HEK293 (cell line): Measurements from ENCODE around the gene CTSA.
A peak's percentile ranks its signal among the peaks of the same experiment; 100 is the strongest.

Experiments used
- KLF1 ChIP-seq: fragments of 450-650 bp; formaldehyde crosslinking; IDR thresholded peaks from 2 replicates; pipeline ENCODE4 v1.5.1; 2016; ENCODE audit warnings: missing biosample characterization, missing genetic modification characterization
- KLF10 ChIP-seq: fragments of 450-650 bp; IDR thresholded peaks from 2 replicates; pipeline ENCODE4 v1.5.1; 2018; ENCODE audit warnings: missing biosample characterization, mild to moderate bottlenecking, missing genetic modification characterization
- KLF8 ChIP-seq: fragments of 450-650 bp; formaldehyde crosslinking; IDR thresholded peaks from 2 replicates; pipeline ENCODE4 v1.5.1; 2016; ENCODE audit warnings: missing biosample characterization, missing genetic modification characterization
- SP2 ChIP-seq: fragments of 450-650 bp; formaldehyde crosslinking; IDR thresholded peaks from 2 replicates; pipeline ENCODE4 v1.5.1; 2016; ENCODE audit warnings: missing biosample characterization, missing genetic modification characterization
- ZBTB17 ChIP-seq: fragments of 450-650 bp; formaldehyde crosslinking; IDR thresholded peaks from 2 replicates; pipeline ENCODE4 v1.5.1; 2016; ENCODE audit warnings: missing biosample characterization, missing genetic modification characterization
- ZBTB21 ChIP-seq: fragments of 450-650 bp; formaldehyde crosslinking; IDR thresholded peaks from 2 replicates; pipeline ENCODE4 v1.5.1; 2017; ENCODE audit warnings: missing biosample characterization, missing genetic modification characterization
- ZFP41 ChIP-seq: fragments of 450-650 bp; formaldehyde crosslinking; IDR thresholded peaks from 2 replicates; pipeline ENCODE4 v1.5.1; 2016; ENCODE audit warnings: missing biosample characterization, missing genetic modification characterization, borderline replicate concordance
- ZFP69B ChIP-seq: fragments of 450-650 bp; formaldehyde crosslinking; IDR thresholded peaks from 2 replicates; pipeline ENCODE4 v1.5.1; 2016; ENCODE audit warnings: missing biosample characterization, missing genetic modification characterization
- ZNF112 ChIP-seq: fragments of 450-650 bp; formaldehyde crosslinking; IDR thresholded peaks from 2 replicates; pipeline ENCODE4 v1.5.0; 2017; ENCODE audit warnings: missing biosample characterization, missing genetic modification characterization
- ZNF140 ChIP-seq: fragments of 450-650 bp; formaldehyde crosslinking; IDR thresholded peaks from 2 replicates; pipeline ENCODE4 v1.5.1; 2016; ENCODE audit warnings: missing biosample characterization, missing genetic modification characterization
- ZNF335 ChIP-seq: fragments of 450-650 bp; formaldehyde crosslinking; conservative IDR thresholded peaks from 2 replicates; pipeline ENCODE4 v1.5.1; 2016; ENCODE audit warnings: missing biosample characterization, missing genetic modification characterization
- ZNF391 ChIP-seq: fragments of 450-650 bp; formaldehyde crosslinking; IDR thresholded peaks from 2 replicates; pipeline ENCODE4 v1.5.1; 2016; ENCODE audit warnings: low read depth, missing biosample characterization, missing genetic modification characterization, borderline replicate concordance
- ZNF600 ChIP-seq: fragments of 450-650 bp; formaldehyde crosslinking; IDR thresholded peaks from 2 replicates; pipeline ENCODE4 v1.5.1; 2016; ENCODE audit warnings: missing biosample characterization, missing genetic modification characterization
- ZNF624 ChIP-seq: fragments of 450-650 bp; formaldehyde crosslinking; IDR thresholded peaks from 2 replicates; pipeline ENCODE4 v1.5.1; 2017; ENCODE audit warnings: missing biosample characterization, missing genetic modification characterization
- ZNF629 ChIP-seq: fragments of 450-650 bp; formaldehyde crosslinking; IDR thresholded peaks from 2 replicates; pipeline ENCODE4 v1.5.1; 2017; ENCODE audit warnings: missing biosample characterization, missing genetic modification characterization
- ZSCAN30 ChIP-seq: fragments of 450-650 bp; IDR thresholded peaks from 2 replicates; pipeline ENCODE4 v1.5.1; 2018; ENCODE audit warnings: missing biosample characterization, mild to moderate bottlenecking, missing genetic modification characterization, moderate library complexity
- TF ChIP-seq, protein P1 (sequence below): fragments of 450-650 bp; formaldehyde crosslinking; IDR thresholded peaks from 2 replicates; pipeline ENCODE4 v1.5.1; 2016; ENCODE audit warnings: missing biosample characterization, missing genetic modification characterization
- TF ChIP-seq, protein P2 (sequence below): fragments of 450-650 bp; formaldehyde crosslinking; IDR thresholded peaks from 2 replicates; pipeline ENCODE4 v1.5.1; 2017; ENCODE audit warnings: missing biosample characterization, missing genetic modification characterization
- TF ChIP-seq, protein P3 (sequence below): fragments of 450-650 bp; formaldehyde crosslinking; IDR thresholded peaks from 2 replicates; pipeline ENCODE4 v1.5.1; 2016; ENCODE audit warnings: missing biosample characterization, missing genetic modification characterization
- TF ChIP-seq, protein P4 (sequence below): fragments of 450-650 bp; formaldehyde crosslinking; IDR thresholded peaks from 2 replicates; pipeline ENCODE4 v1.5.1; 2016; ENCODE audit warnings: missing biosample characterization, missing genetic modification characterization
- TF ChIP-seq, protein P5 (sequence below): fragments of 450-650 bp; formaldehyde crosslinking; IDR thresholded peaks from 2 replicates; pipeline ENCODE4 v1.5.1; 2016; ENCODE audit warnings: missing biosample characterization, missing genetic modification characterization
- TF ChIP-seq, protein P6 (sequence below): fragments of 450-650 bp; formaldehyde crosslinking; IDR thresholded peaks from 2 replicates; pipeline ENCODE4 v1.5.1; 2016; ENCODE audit warnings: missing biosample characterization, missing genetic modification characterization
- TF ChIP-seq, protein P7 (sequence below): fragments of 450-650 bp; formaldehyde crosslinking; IDR thresholded peaks from 2 replicates; pipeline ENCODE4 v1.5.1; 2016; ENCODE audit warnings: missing biosample characterization, missing genetic modification characterization
- TF ChIP-seq, protein P8 (sequence below): fragments of 450-650 bp; formaldehyde crosslinking; IDR thresholded peaks from 2 replicates; pipeline ENCODE4 v1.5.1; 2016; ENCODE audit warnings: missing biosample characterization, missing genetic modification characterization, low read depth

CTSA gene

DNA sequence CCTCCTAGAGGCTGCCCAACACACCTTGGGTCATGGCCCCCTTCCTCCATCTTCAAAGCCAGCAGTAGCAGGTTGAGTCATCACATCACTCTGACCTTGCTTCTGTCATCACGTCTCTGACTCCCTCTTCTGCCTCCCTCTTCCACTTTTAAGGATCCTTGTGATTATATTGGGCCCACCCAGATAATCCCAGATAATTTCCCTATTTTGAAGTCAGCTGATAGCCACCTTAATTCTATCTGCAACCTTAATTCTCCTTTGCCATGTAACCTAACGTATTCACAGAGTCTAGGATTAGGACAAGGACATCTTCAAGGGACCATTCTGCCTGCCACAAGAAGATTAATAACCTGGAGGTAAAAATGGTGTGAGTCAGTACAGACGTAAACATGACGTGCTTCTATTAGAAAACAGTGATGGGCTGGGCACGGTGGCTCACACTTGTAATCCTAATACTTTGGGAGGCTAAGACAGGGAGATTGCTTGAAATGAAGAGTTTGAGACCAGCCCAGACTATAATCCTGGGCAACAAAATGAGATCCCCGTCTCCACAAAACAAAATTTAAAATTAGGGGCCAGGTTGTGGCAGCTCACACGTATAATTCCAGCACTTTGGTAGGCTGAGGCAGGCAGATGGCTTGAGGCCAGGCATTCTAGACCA, 30.4 kb upstream of the CTSA start (continued):
- TF ChIP-seq, protein P1, sequence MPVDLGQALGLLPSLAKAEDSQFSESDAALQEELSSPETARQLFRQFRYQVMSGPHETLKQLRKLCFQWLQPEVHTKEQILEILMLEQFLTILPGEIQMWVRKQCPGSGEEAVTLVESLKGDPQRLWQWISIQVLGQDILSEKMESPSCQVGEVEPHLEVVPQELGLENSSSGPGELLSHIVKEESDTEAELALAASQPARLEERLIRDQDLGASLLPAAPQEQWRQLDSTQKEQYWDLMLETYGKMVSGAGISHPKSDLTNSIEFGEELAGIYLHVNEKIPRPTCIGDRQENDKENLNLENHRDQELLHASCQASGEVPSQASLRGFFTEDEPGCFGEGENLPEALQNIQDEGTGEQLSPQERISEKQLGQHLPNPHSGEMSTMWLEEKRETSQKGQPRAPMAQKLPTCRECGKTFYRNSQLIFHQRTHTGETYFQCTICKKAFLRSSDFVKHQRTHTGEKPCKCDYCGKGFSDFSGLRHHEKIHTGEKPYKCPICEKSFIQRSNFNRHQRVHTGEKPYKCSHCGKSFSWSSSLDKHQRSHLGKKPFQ (tag by site-specific recombination), result 0 out of 2 replicates have a peak, but pooled peaks have one; percentile 45
- TF ChIP-seq, protein P2, sequence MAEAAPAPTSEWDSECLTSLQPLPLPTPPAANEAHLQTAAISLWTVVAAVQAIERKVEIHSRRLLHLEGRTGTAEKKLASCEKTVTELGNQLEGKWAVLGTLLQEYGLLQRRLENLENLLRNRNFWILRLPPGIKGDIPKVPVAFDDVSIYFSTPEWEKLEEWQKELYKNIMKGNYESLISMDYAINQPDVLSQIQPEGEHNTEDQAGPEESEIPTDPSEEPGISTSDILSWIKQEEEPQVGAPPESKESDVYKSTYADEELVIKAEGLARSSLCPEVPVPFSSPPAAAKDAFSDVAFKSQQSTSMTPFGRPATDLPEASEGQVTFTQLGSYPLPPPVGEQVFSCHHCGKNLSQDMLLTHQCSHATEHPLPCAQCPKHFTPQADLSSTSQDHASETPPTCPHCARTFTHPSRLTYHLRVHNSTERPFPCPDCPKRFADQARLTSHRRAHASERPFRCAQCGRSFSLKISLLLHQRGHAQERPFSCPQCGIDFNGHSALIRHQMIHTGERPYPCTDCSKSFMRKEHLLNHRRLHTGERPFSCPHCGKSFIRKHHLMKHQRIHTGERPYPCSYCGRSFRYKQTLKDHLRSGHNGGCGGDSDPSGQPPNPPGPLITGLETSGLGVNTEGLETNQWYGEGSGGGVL (tag by site-specific recombination), result peak; percentile 26; the same call in 1 of the 2 replicates
- TF ChIP-seq, protein P3, sequence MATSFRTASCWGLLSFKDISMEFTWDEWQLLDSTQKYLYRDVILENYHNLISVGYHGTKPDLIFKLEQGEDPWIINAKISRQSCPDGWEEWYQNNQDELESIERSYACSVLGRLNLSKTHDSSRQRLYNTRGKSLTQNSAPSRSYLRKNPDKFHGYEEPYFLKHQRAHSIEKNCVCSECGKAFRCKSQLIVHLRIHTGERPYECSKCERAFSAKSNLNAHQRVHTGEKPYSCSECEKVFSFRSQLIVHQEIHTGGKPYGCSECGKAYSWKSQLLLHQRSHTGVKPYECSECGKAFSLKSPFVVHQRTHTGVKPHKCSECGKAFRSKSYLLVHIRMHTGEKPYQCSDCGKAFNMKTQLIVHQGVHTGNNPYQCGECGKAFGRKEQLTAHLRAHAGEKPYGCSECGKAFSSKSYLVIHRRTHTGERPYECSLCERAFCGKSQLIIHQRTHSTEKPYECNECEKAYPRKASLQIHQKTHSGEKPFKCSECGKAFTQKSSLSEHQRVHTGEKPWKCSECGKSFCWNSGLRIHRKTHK (tag by site-specific recombination), result no peak
- TF ChIP-seq ZBTB17 (tag by site-specific recombination), result peak; percentile 55
- TF ChIP-seq ZBTB21 (tag by site-specific recombination), result peak; percentile 81
- TF ChIP-seq ZNF629, result peak; percentile 99
- TF ChIP-seq, protein P4, sequence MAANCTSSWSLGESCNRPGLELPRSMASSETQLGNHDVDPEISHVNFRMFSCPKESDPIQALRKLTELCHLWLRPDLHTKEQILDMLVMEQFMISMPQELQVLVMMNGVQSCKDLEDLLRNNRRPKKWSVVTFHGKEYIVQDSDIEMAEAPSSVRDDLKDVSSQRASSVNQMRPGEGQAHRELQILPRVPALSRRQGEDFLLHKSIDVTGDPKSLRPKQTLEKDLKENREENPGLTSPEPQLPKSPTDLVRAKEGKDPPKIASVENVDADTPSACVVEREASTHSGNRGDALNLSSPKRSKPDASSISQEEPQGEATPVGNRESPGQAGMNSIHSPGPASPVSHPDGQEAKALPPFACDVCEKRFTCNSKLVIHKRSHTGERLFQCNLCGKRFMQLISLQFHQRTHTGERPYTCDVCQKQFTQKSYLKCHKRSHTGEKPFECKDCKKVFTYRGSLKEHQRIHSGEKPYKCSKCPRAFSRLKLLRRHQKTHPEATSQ (tag by site-specific recombination), result 0 out of 2 replicates have a peak, but pooled peaks have one; percentile 25
- TF ChIP-seq ZNF335 (tag by site-specific recombination), result peak; percentile 40
- no peak for TF ChIP-seq ZFP41
- TF ChIP-seq, protein P5, sequence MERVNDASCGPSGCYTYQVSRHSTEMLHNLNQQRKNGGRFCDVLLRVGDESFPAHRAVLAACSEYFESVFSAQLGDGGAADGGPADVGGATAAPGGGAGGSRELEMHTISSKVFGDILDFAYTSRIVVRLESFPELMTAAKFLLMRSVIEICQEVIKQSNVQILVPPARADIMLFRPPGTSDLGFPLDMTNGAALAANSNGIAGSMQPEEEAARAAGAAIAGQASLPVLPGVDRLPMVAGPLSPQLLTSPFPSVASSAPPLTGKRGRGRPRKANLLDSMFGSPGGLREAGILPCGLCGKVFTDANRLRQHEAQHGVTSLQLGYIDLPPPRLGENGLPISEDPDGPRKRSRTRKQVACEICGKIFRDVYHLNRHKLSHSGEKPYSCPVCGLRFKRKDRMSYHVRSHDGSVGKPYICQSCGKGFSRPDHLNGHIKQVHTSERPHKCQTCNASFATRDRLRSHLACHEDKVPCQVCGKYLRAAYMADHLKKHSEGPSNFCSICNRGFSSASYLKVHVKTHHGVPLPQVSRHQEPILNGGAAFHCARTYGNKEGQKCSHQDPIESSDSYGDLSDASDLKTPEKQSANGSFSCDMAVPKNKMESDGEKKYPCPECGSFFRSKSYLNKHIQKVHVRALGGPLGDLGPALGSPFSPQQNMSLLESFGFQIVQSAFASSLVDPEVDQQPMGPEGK (tag by site-specific recombination), result peak; percentile 45; the same call in 1 of the 2 replicates
- peak; percentile 50; the same call in 1 of the 2 replicates for TF ChIP-seq KLF8 (tag by site-specific recombination)
- TF ChIP-seq ZNF391, result 0 out of 2 replicates have a peak, but pooled peaks have one; percentile 11
- TF ChIP-seq KLF1 (tag by site-specific recombination), result 0 out of 2 replicates have a peak, but pooled peaks have one; percentile 18
- peak; percentile 45; the same call in 1 of the 2 replicates for TF ChIP-seq KLF10 (tag by site-specific recombination)
- no peak for TF ChIP-seq ZSCAN30 (tag by site-specific recombination)
- no peak for TF ChIP-seq ZNF140 (tag by site-specific recombination)
- TF ChIP-seq, protein P6, sequence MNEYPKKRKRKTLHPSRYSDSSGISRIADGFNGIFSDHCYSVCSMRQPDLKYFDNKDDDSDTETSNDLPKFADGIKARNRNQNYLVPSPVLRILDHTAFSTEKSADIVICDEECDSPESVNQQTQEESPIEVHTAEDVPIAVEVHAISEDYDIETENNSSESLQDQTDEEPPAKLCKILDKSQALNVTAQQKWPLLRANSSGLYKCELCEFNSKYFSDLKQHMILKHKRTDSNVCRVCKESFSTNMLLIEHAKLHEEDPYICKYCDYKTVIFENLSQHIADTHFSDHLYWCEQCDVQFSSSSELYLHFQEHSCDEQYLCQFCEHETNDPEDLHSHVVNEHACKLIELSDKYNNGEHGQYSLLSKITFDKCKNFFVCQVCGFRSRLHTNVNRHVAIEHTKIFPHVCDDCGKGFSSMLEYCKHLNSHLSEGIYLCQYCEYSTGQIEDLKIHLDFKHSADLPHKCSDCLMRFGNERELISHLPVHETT (tag by site-specific recombination), result peak; percentile 71
- TF ChIP-seq, protein P7, sequence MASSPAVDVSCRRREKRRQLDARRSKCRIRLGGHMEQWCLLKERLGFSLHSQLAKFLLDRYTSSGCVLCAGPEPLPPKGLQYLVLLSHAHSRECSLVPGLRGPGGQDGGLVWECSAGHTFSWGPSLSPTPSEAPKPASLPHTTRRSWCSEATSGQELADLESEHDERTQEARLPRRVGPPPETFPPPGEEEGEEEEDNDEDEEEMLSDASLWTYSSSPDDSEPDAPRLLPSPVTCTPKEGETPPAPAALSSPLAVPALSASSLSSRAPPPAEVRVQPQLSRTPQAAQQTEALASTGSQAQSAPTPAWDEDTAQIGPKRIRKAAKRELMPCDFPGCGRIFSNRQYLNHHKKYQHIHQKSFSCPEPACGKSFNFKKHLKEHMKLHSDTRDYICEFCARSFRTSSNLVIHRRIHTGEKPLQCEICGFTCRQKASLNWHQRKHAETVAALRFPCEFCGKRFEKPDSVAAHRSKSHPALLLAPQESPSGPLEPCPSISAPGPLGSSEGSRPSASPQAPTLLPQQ (tag by site-specific recombination), result peak; percentile 87
- TF ChIP-seq ZFP69B (tag by site-specific recombination), result peak; percentile 53
- peak; percentile 47 for TF ChIP-seq ZNF600 (tag by site-specific recombination)
- peak; percentile 17; the same call in 1 of the 2 replicates for TF ChIP-seq SP2 (tag by site-specific recombination)
- TF ChIP-seq ZNF624 (tag by site-specific recombination), result no peak
- TF ChIP-seq, protein P8, sequence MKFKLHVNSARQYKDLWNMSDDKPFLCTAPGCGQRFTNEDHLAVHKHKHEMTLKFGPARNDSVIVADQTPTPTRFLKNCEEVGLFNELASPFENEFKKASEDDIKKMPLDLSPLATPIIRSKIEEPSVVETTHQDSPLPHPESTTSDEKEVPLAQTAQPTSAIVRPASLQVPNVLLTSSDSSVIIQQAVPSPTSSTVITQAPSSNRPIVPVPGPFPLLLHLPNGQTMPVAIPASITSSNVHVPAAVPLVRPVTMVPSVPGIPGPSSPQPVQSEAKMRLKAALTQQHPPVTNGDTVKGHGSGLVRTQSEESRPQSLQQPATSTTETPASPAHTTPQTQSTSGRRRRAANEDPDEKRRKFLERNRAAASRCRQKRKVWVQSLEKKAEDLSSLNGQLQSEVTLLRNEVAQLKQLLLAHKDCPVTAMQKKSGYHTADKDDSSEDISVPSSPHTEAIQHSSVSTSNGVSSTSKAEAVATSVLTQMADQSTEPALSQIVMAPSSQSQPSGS, result peak; percentile 28; the same call in 1 of the 2 replicates
- no peak for TF ChIP-seq ZNF112 (tag by site-specific recombination)
